HL-60/S4 treated with phorbol 12-myristate 13-acetate at 8.2 ng/mL for 4 days and 3 days (cell line): ENCODE results near the gene AHSP.
"Not testable (repeated sequence)": the region's sequence is repeated elsewhere in the genome, so short reads cannot be mapped to it uniquely, and the experiment has no call there.

Experiments used
- in situ Hi-C: fragments of 300-500 bp; cut with MboI; formaldehyde crosslinking; loops from 2 replicates; pipeline ENCODE4 v1.15.0; 2022; ENCODE audit warnings: low sequenced_read_pairs

AHSP gene

DNA sequence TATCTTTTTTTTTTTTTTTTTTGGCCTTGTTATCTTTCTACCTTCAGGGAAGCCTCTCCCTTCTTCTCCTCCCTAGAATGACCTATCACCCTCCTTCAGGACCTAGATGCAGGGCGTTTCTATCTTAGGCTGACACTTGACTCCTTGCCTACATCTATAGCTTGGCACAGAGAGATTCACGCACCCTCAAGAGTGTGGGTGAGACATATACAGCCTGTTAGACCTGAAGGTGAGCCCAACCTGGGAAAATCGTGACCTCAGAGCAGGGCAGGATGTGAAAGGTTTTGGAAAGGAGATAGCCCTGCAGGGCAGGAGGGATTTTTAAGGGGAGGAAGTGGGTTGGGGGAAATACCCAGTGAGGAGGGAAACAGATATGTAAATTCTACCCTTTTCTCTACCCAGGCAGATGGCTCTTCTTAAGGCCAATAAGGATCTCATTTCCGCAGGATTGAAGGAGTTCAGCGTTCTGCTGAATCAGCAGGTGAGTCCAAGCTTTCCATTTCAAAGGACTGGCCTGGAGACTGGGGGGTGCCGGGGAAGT lies at the start of gene AHSP:
AHSP (plus strand) TSS at position 167 of the 541 bp plus-strand sequence; CDS start at position 407, 240 bp downstream.
- in situ Hi-C loops: no loop called here

DNA sequence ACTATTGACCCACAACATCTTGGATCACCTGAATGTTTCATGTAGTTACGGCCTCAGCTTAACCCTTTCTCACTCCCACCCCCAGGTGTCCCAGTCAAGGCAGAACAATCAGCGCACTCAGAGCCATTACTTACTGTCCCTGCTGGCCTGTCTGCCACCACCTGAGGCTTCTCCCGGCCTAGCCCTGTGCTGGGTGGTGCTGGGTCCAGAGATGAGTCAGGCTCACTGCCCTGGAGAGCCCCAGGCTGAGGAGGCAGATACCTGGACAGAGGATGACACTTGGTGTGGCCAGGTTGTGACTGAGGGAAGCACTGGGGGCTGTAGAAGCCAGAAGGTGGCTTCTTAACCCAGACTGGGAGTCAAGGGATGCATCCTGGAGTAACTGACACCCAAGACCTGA lies 48.7 kb upstream of the AHSP start:
- in situ Hi-C loops: no loop called here

GRCh38 chr16:31479751-31480150 lies 47.9 kb upstream of the AHSP start:
- in situ Hi-C loops: no loop called here

GRCh38 chr16:31480851-31481536 lies 46.7 kb upstream of the AHSP start:
- in situ Hi-C loops: no loop called here

- in situ Hi-C loops: no loop called here
Measured at GRCh38 chr16:31483081-31483480, 44.6 kb upstream of the AHSP start, which contains the start of gene SLC5A2. SLC5A2 (plus strand) TSS chr16:31483123; CDS start chr16:31483137, 14 bp downstream.

DNA sequence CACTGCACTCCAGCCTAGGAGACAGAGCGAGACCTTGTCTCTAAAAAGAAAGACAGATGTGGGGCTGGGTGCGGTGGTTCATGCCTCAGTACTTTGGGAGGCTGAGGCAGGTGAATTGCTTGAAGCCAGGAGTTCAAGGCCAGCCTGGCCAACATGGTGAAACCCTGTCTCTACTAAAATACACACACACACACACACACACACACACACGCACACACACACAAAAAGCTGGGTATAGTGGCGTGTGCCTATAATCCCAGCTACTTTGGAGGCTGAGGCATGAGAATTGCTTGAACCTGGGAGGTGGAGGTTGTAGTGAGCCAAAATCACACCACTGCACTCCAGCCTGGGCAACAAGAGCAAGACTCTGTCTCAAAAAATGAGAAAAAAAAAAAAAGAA lies 43.7 kb upstream of the AHSP start:
- in situ Hi-C loops: not testable (repeated sequence)

DNA sequence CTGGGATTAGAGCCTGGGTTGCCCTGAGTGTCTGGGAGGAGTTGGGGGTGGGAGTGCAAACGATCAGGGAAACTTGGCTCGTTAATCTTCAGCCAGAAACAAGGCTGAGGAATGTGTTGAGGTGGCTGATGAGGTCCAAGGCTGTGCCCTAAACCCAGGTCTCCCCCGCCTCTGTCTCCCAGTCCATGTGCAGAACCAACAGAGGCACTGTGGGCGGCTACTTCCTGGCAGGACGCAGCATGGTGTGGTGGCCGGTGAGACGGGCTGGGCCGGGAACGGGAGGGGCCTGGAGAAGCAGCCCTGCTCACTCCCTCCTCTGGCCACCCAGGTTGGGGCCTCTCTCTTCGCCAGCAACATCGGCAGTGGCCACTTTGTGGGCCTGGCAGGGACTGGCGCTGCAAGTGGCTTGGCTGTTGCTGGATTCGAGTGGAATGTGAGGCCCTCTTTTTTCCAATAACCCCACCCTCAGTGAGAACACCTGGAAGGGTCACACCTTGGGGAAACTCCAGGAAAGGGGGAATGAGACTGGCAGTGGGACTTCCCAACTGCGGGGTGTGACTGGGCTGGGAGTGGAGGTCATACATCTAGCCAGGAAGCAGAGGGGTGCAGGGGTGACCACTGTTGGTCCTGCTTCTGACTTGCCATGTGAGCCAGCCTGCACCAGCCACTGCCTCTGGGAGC lies 43.1 kb upstream of the AHSP start:
- in situ Hi-C loops: no loop called here

DNA sequence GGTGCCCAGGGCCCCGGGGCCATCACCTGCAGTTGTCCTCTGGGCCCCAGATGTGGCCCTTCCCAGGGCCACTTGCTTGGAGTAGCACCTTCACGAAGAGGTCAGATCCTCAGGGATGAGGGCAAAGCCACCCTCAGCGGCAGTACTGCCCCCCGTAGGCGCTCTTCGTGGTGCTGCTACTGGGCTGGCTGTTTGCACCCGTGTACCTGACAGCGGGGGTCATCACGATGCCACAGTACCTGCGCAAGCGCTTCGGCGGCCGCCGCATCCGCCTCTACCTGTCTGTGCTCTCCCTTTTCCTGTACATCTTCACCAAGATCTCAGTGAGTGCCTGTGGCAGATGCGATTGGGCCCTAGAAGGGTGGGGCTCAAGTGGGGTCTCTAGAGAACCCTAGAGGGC lies 42.1 kb upstream of the AHSP start:
- in situ Hi-C loops: no loop called here

DNA sequence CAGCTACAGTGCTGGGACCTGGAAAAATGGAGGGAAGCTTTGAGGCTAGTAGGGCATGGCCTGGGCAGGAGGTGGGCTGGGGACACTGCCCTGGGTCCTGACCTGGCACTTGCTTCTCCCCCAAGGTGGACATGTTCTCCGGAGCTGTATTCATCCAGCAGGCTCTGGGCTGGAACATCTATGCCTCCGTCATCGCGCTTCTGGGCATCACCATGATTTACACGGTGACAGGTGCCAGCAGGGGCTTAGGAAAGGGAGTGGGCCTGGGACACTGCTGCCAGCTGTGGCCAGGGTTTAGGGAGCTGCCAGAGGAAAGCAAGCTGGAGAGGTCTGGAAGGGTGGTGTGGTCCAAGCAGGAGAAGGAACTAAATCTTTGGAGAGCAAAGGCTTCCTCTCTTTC lies 41.7 kb upstream of the AHSP start:
- in situ Hi-C loops: no loop called here

DNA sequence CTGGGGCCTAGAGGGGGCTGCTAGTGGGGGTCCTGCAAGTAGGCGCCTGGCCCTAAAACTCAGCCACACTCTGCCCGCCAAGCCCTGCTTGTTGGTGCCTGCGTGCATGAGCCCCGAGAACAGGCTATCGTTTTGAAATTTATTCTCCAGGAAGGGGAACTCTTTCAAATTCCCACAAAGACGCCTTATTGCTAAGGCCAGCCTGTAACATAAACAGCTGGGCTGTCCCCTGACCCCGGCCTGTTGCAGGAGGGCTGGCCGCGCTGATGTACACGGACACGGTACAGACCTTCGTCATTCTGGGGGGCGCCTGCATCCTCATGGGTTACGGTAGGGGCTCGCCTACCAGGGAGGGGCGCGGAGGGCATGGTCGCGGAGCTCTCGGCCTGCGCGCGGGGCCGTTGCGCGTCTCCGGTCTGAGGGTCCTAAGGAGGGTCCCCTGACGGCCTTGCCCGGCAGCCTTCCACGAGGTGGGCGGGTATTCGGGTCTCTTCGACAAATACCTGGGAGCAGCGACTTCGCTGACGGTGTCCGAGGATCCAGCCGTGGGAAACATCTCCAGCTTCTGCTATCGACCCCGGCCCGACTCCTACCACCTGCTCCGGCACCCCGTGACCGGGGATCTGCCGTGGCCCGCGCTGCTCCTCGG lies 40.5 kb upstream of the AHSP start:
- in situ Hi-C loops: no loop called here

GRCh38 chr16:31487720-31488467 lies 39.8 kb upstream of the AHSP start:
- in situ Hi-C loops: no loop called here

GRCh38 chr16:31488468-31489297 lies 39.0 kb upstream of the AHSP start:
- in situ Hi-C loops: no loop called here

GRCh38 chr16:31489298-31489564 lies 38.5 kb upstream of the AHSP start:
- in situ Hi-C loops: no loop called here

DNA sequence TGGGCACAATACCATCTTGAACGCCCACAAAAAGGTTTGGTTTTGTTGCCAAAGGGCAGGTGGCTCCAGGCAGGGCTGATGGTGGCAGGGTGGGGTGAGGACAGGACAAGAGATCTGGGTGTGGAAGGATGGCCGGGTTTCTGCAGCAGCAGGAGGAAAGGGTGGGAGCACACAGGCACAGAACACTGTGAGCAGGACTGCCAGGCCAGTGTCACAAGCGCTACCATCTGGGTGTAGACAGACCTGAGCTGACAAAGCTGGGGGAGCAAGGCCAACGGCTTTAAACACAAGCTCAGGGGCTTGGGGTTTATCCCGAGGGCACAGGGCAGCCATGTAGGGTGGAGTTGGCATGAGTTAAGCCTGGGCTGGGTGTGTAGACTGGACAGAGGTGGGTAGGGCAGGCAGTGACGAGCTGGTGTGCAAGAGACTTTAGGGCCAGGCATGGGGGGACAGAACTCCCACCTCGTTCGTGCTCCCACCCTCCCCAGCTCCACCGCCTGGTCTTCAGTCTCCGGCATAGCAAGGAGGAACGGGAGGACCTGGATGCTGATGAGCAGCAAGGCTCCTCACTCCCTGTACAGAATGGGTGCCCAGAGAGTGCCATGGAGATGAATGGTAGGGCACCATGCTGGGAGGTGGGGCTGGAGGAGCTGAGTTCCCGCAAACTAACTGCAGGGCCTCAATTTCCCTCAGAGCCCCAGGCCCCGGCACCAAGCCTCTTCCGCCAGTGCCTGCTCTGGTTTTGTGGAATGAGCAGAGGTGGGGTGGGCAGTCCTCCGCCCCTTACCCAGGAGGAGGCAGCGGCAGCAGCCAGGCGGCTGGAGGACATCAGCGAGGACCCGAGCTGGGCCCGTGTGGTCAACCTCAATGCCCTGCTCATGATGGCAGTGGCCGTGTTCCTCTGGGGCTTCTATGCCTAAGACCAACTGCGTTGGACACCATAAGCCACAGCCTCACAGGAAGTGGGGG lies 37.8 kb upstream of the AHSP start:
- in situ Hi-C loops: no loop called here

- in situ Hi-C loops: no loop called here
Measured at GRCh38 chr16:31491778-31492418, 35.8 kb upstream of the AHSP start.

- in situ Hi-C loops: no loop called here
Measured at GRCh38 chr16:31493506-31494125, 34.1 kb upstream of the AHSP start.

GRCh38 chr16:31496670-31497069 lies 31.0 kb upstream of the AHSP start:
- in situ Hi-C loops: no loop called here

- in situ Hi-C loops: no loop called here
Measured at GRCh38 chr16:31498493-31498892, 29.2 kb upstream of the AHSP start.
